ENCODE results near the gene TFPT. TPM values are rescaled to one million over a fixed set of nuclear protein-coding genes. Genes with fewer than 3 reads are reported as not detected.
A peak's percentile ranks its signal among the peaks of the same experiment; 100 is the strongest.

The TFPT gene
- total RNA-seq, 1 experiment from 2014 or later: 45.4 TPM

GRCh38 chr19:54160182-54160811 lies 44.8 kb upstream of the TFPT start:
- TSS peak; percentile 91 for BruUV-seq (replicated peaks)
- peaks cover 3% of the 10 kb centered on the region for H3K36me3 ChIP-seq (ENCODE audit: control insufficient read depth, insufficient read depth, low read length)
- no peaks in the 10 kb centered on the region for H3K9me3 ChIP-seq (ENCODE audit: control insufficient read depth, insufficient read depth, low read depth, low read length)
- in situ Hi-C loops (cut with HindIII; ENCODE audit: low pct_unique_long_range_greater_than_20kb, low sequenced_read_pairs): no loop called here
- TF ChIP-seq POLR2AphosphoS5 (IDR thresholded peaks at IDR 0.05; ENCODE audit: low read depth, low read length): no peak
- TF ChIP-seq SIN3A (IDR thresholded peaks at IDR 0.05; ENCODE audit: borderline replicate concordance, insufficient read depth, low read depth, low read length): no peak
- no peak for TF ChIP-seq TCF7L2 (IDR thresholded peaks at IDR 0.05; ENCODE audit: low read depth, low read length)
- TF ChIP-seq REST (IDR thresholded peaks at IDR 0.05; ENCODE audit: insufficient read depth in 1 of 2, low read depth in 2 of 2, low read length in 1 of 2): no peak
- no peak for TF ChIP-seq CTCF (IDR thresholded peaks at IDR 0.05)
- ATAC-seq (peak; percentile 4), DNase-seq (ENCODE audit: low read depth, low spot score) (no peak)
- peaks cover 22% of the 10 kb centered on the region for H3K4me1 ChIP-seq (ENCODE audit: control insufficient read depth, insufficient read depth, low read length)
- intact Hi-C loops (cut with micrococcal nuclease; ENCODE audit: unreplicated experiment): no loop called here
- ChIA-PET POLR2A (interaction anchor here (0.7 kb wide), 1 partner anchor 29 kb away, joined by 3 read pairs; the partner anchor contains the start of gene MBOAT7), CTCF (no interaction called here)
- H3K27ac ChIP-seq (ENCODE audit: low read length): peak overlapping the region; percentile 92
- H3K27me3 ChIP-seq (ENCODE audit: control insufficient read depth, insufficient read depth, low read length): no peaks in the 10 kb centered on the region
- H3K4me3 ChIP-seq (ENCODE audit: low read depth in 2 of 2, low read length in 2 of 2): peak overlapping the region; percentile 76 to 84

GRCh38 chr19:54159352-54160181 lies 44.1 kb upstream of the TFPT start, which contains the start of gene LENG1:
TSS of gene LENG1 (minus strand) at chr19:54159721. CDS start at chr19:54159695, 26 bp downstream.
- CTCF ChIA-PET: no interaction called here
- in situ Hi-C loops (cut with HindIII; ENCODE audit: low pct_unique_long_range_greater_than_20kb, low sequenced_read_pairs): no loop called here

More at GRCh38 chr19:54159352-54160181, 44.1 kb upstream of the TFPT start, which contains the start of gene LENG1:
- POLR2A ChIA-PET: interaction anchor here (1.5 kb wide), 1 partner anchor 23 kb away, joined by 4 read pairs; the partner anchor contains the start of gene CNOT3
- peak; percentile 100 for DNase-seq (ENCODE audit: low read depth, low spot score)
- H3K4me1 ChIP-seq (ENCODE audit: control insufficient read depth, insufficient read depth, low read length): peaks cover 27% of the 10 kb centered on the region
- peaks cover 5% of the 10 kb centered on the region for H3K36me3 ChIP-seq (ENCODE audit: control insufficient read depth, insufficient read depth, low read length)
- intact Hi-C loops (cut with micrococcal nuclease; ENCODE audit: unreplicated experiment): no loop called here
- TF ChIP-seq SIN3A (IDR thresholded peaks at IDR 0.05; ENCODE audit: borderline replicate concordance, insufficient read depth, low read depth, low read length) (peak; percentile 97), REST (IDR thresholded peaks at IDR 0.05; ENCODE audit: insufficient read depth in 1 of 2, low read depth in 2 of 2, low read length in 1 of 2) (no peak), TCF7L2 (IDR thresholded peaks at IDR 0.05; ENCODE audit: low read depth, low read length) (peak; percentile 90), POLR2AphosphoS5 (IDR thresholded peaks at IDR 0.05; ENCODE audit: low read depth, low read length) (peak; percentile 78)
- no peaks in the 10 kb centered on the region for H3K27me3 ChIP-seq (ENCODE audit: control insufficient read depth, insufficient read depth, low read length)
- BruUV-seq (replicated peaks): no TSS peak
- peak; percentile 83 for ATAC-seq
- peak within 1 kb of the TSS; percentile 84 to 97 for H3K4me3 ChIP-seq (ENCODE audit: low read depth in 2 of 2, low read length in 2 of 2)
- no peaks in the 10 kb centered on the region for H3K9me3 ChIP-seq (ENCODE audit: control insufficient read depth, insufficient read depth, low read depth, low read length)
- peak within 1 kb of the TSS; percentile 99 for H3K27ac ChIP-seq (ENCODE audit: low read length)
